ENCODE data around the gene TGFBI.

Gene TGFBI

DNA sequence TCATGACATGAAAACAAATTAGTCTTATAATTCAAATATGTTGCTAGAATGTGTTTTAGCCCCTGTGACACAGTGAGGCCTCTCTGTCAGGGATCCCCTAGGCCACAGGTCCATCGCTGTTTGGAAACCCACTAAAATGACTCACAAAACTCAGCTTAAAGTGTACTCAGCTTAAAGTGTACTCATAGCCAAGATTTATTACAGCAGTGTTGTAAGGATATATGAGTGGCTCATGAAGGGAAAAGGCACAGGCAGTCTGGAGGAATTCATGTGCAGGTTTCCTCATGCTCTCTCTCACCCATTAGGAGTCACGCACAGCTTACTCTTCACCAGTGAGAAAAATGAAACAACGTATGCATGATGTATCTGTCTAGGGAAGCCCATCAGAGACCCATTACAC is 24.4 kb upstream of the TGFBI start:
- no peak for DNase-seq

DNA sequence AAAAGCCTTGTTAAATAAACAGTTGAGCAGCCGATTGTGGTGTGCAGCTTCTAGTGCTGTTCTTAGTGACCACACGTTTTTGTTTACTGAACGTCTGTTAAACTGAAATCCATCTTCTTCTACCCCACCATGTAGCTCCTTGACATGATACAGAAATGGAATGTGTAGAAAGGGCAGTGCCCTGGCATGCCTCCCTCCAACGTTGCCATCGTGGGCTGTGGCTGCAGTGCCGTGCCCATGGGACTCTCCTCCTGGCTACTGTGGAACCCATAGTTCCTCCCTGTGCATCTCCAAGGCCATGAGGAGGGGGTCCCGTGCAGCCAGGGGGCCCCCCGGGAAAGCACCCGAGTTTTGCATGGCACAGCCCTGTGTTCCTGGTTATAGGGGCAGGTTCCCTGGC is 23.3 kb upstream of the TGFBI start:
- no peak for DNase-seq

DNA sequence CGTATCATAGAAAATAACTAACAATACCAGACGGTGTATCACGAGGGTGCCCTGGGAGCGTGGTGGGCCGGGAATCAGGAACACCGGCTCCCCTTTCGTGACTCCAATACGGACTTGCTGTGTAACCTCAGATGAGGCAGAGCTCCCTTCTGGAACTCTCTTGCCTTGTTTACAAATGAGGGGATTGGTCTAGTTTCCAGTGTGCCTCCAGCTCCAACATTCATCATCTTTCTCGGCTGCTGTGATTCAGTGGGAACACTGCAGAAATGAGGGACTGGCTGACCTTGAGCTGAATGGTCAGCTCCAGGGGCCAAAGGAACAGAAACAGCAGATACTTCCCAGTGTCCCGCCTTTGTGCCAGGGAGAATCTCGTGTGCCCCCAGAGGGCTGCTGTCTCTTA is 22.6 kb upstream of the TGFBI start:
- no peak for DNase-seq

DNA sequence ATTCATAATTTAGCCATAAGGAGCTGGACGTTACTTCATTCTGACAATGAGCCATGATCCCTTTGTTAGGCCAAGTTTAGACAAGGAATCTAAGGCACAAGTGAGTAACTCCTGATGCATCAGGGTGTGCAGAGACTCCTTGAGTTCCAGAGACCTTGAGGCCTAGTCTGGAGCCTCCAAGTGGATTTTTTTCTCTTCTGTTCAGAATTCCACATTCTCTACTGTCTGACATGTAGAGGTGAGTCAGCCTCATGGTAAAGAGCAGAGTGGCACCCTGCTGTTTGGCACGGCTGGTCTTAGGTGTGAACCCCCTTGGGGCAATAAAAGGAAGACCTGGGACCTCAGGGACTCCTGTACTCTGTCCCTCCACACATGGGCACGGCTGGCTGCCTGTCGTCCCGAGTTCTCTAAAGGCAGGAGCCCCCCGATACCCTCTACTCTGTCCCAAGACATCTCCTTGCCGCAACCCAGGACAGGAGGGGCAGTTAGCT is 22.0 kb upstream of the TGFBI start:
- no peak for DNase-seq

DNA sequence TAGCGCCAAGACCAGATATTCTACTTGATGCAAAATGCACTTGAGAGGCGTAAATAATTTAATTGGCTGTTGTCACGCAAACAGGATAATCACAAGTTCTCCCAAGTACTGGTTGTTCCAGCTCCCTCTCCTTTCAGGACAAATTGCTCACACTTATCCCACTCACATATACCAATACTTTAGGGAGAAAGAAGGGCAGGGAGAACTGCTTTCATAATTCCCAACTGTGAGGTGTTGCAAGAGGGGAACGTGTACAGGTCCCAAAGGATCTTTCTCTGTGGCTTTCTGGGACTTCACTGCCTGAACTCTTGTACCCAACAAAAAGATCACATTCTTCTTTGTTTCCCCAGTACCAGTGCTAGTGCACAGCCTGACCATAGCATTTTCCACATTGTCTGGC is 21.5 kb upstream of the TGFBI start:
- DNase-seq: no peak

DNA sequence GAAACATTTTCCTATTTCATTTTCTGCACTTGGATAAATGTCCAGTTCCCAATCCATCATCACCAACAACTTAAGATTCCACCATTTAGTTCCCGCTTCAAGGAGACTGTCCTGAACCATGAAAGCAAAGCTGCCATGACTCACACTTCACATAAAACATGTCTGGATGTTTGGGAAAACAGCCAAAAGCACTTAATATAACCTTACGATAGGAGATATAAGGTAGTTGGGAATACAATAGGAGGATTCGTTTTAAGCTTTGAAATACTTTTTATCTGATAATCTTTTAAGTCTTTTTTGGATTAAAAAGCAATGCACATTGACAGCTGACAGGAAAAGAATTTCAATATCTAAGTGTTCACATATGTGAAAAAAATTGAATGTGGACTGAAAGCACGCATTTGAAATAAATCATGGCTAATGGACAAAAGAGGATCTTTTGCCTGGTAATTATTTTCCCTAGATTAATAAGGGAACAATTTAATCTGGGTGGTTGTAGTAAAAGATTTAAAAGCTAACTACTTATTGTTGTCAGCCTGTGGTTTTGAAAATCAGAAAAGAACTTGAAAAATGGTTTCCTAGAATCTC is 17.3 kb upstream of the TGFBI start:
- no peak for DNase-seq

DNA sequence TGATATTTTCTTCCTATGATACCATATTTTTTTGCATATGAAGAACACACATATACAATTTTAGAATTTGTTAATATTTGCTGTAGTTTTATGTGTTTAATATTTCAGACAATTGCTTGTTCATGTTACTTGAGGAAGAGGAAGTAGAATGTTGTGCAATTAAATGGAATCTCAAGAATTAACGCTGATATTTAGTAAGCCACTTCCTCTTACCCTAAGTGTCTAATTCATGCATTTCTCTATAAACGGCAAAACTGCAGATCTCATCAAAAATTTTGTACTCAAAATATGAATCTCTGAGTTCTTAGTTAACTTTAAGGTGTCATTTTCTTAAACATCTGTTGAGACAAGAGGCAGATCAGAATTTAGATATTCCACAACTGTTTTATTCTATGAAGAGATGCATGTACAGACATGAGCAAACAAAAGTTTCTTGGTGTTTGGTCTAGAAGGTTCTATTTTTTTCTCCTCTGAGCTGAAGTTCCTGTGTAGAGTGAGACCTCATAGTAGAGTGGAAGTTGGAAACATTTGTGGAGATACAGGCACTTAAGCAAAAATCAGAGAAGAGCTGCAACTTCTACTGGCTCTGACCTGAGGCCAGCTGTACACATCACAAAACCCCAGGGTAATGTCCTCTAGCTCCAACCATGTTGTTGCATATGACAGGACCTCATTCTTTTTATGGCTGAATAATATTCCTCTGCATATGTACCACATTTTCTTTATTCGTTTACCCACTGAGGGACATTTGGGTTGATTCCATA is 16.6 kb upstream of the TGFBI start:
- no peak for DNase-seq

DNA sequence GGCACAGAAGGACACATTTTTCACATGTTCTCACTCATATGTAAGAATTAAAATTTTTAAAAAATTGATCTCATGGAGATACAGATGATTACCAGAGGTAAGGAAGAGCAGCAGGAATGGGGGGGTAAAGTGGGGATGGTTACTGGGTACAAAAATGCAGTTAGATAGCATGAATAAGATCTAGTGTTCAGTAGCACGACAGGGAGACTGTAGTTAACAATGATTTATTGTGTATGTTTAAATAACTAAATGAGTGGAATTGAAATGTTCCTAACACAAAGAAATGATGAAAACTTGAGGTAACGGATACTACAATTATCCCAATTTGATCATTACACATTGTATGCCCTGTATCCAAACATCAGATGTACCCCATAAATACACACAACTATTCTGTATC is 15.2 kb upstream of the TGFBI start:
- DNase-seq: no peak

DNA sequence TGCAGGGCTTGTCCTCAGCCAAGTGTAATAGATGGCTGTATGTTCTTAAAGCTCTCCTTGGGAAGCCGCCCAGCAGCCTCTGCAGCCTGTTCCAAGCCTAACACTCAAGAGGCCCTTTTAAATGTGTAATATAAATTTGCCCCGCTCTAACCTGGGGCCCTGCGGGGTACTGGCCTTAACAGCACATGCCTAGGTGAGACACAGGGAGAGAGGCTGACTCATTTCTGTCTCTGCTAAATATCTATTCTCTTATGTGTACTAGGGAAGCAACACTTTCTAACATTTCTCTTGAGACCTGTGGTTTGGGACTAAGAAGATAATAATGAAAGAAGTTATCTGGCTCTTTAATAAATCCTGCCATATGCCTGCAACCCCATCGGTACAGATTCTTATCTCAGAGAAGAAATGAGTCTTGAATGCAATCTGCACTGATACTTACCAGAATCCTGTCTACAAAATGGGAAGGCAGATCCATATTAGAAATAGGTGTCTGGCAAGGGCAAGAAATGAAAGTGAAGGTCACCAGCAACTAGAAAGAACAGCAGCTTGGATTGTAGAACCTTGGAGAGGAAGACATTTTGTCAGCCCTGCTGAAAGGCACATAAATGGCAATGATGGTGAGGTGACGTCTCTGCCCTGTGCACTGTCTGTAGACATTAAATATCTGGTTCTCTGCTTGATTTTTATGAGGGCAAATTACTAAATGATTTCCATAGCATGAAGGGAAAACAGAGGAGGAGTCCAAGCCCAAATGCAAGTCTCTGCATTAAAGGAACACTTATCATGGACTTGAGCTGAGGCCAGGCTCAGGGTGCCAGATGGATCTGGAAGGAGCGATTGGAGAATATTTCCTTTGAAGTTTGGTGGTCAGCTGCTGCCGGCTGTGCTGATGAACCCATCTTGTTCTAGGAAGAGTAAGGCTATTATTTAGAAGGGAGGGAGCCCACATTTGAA is 14.5 kb upstream of the TGFBI start:
- DNase-seq: no peak

DNA sequence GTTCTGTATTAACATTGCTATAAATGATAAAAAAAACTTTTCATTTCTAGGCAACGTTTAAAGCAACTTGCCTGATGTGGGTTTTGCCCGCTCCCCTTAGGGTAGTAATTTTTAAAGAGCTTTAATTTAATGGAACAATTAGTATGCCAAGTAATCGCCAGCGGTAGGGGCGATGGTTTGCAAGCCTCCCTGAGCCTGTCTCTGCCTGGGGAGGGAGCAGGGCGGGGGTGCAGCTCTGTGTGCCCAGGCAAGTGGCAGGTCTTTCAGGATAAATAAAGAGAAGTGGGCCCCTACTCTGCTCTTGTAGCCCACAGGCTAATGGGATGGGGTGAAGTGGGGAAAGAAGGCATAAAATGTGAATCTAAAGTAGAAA is 13.8 kb upstream of the TGFBI start:
- DNase-seq: no peak

DNA sequence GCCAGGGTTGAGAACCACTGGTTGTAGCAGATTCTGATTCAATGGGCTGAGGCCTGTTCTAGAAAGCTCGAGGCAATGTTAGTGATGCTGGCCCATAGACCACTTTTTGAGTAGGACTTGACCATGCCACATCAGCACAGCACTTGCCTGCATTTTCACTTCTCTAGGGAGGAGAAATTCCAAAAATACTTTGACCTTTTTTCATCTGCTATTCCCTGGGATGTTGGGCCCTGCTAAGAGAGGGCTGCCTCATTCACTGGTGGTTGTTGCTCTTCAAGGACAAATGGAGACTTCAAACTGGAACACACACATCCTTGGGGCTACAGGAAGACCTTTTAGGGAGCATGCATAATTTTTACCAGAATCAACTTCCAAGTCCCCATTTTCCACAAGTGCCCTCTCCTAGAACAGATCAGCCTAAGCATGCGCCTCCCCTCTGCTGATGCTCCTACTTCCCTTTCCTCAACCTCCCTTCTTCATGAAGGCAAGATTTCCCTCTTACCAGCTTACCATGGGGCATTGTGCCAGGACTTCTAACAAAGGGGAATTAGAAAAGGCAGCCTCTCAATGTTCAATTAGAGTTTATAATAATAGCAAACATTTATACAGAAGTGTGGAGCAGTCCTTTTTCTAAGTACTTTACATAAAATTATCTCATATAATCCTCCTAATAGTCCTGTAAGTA is 12.7 kb upstream of the TGFBI start:
- no peak for DNase-seq

DNA sequence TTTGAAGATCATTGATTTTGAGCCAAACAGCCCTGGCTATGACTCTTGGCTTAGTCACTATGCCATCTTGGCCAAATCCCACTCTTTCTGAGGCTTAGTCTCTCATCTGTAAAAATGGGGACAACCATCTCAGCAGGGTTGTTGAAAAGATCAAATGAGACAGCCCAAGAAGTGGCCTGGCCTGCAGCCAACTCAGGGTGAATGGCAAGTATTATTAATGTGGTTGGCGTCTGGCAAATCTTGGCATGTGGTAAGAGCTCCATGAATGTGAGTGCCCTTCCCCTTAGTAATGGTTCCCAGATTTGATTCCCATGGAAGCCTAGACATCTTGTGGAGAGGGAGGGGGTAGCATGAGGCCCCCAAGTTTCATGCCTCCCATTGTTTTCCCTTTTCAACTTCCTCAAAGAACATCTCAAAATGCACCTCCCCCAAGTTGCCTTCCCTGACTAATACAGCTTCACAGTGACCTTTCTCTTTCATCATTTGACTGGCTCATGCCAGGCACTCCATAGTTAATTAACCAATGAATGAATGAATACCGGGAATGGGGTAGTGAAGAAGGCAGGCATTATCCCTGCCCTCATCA is 11.8 kb upstream of the TGFBI start:
- DNase-seq: no peak

DNA sequence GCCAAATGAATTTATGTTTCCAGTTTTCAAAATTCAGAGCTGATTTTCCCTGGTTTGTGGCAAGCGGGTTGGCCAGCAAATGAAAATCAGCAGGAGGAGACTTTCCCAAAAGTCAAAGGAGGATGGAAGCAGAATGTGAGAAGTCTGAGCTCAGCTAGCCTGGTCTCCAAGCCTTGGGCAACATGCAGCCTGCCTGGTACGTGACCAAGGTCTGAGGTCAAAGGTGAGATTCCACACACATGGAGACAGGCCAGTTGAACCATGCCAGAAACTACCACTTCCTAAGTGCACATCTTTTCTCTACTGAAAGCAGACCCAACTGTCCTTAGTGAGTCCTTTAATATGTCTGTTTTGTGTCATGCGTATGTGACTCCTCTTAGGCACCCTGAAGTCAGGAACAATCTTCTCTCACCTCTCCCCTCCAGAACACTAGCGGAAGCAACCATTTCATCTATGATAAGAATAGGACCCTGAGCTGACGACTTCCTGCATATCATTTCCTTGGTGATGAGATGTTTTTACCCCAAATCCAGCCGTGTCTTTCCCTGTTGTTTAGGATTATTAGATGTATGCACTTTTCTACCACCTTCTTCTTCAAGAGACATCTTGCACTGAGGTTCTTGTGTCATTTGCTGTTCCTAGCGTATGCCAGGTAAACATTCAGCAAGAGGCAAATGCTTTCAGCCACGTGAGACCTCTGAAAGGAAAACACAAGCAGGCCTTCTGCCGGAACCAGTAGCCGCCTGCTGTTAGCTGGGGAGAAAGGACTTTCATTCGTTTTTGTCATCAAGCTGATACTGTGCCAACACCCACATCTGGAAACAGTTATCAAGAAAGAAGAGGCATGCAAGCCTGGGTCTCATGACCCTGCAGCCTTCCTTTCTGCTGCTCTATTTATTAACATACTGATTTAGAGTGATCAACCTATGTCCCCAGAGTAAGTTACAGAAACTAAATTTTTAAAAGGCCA is 9.7 kb upstream of the TGFBI start:
- DNase-seq: no peak

DNA sequence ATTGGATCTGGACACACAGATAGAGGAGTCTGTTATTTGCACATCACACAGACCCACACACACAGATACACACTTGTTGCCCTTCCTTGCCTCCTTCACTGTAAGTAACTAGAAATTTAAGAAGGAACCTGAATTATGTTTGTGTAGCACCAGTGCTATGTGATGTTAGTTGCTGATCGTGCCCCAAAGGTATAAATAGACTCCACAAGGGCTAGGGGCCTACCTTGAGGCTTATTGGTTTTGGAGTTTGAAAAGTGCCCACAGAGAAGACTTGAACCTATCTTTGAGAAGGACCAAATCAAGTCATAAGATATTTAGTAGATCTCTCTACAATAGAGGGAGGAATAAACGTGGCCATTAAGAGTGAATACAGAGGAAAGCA is 8.8 kb upstream of the TGFBI start:
- no peak for DNase-seq

DNA sequence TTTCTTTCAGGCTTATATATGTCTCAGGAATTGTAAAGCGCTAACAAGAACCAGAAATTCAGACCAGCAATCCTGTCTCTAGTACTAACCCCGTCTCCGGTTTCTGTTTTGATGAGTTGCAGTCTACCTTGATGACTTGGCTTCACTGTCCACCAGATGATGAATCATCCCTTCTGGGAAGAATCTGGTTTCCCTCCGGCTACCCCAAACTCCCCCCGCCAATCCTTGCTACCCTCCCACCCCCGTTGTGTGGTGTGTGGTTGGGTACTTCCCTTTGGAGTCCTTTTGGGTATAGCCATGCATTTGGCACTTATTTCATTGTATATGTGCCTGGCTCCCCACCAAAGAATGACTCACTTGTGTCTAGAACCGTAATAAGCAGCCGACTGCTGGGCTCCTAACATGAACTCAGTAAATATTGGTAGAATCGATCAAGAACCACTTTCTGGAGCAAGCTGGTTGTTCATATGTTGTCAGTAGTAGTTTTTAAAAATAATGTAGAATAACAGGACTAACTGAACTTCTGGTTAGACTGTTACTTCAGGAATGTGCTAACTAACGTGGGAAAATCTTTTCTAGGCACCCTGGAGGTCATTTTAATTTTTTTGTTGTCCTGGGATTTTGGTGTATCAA is 8.3 kb upstream of the TGFBI start:
- DNase-seq: peak; percentile 29

DNA sequence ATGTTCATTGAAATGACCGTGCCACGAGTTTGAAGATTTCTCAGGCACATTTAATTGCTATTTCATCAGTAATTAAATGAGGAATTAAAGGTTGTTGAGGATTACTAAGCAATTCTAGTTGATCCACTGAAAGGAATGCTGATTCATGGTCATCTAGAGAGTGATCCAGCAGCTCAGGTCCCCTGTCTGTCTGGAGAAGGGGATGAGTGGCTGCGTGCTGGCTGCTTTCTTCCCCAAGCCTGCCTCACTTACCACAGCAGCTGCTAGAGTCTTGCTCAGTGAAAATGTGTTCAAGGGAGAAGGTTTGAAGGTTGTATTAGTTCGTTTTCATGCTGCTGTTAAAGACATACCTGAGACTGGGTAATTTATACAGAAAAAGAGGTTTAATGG is 7.8 kb upstream of the TGFBI start:
- DNase-seq: no peak

DNA sequence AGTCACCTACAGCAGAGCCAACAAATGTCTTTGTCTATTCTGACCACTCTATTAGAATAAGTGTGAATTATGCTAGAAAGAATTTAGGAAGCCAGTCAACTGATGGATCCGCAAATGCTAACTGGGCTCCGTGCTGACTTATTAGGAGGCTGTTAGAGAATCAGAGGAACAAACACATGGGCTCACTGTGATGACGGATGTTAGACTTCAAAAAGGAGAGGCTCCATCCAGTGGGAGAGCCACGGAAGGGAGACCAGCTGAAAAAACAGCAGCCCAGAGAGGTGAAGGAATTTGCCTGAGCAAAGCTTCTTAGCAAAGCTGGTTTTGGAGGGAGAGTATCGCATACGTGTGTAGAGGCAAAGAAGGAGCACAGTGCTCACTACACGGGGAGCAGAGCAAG is 5.8 kb upstream of the TGFBI start:
- DNase-seq: no peak

DNA sequence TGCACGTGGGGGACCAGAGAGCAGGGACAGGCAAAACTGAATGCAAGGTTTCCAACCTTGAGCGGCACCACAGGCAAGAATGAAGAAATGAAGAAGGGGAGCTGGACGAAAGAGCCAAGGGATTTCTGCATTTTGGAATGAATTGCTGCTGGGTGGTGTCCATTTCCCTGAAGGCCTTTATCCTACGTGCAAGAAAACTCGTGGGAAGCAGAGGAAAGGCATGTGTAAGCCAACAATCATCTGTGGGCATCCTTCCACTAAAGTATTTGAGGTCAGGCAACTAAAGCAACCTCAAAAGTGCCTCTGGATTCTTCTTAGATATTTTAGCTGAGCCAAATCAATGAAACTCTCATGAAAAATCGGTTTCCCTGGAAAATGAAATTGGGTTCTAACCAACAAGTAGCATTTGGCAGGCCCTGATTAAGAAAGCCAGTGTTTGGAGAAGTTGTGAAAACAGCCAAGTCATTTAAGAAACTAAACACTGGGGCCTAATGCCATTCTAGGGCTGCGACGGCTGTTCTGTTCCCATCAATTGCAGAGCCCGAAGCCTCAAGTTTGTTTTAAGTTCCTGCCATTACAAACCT is 4.7 kb upstream of the TGFBI start:
- DNase-seq: no peak

DNA sequence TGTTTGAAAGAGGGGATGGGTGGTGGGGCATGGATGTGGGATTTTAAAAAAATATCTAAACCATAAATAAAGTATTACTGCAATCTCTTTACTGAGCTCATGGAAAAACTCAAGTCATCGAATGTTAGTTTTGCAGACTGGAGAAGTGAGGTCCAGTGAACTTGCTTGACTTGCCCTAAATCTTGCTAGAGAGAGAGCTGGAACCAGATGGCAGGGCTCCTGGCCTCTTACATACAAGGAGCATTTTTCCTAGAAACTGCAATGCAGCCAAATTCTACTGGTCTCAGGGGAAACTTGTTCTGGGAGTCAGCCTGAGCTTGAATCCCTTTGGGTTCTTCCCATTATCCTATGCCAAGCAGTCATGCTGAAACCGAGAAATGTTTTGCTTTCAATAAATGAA is 2.9 kb upstream of the TGFBI start:
- no peak for DNase-seq

DNA sequence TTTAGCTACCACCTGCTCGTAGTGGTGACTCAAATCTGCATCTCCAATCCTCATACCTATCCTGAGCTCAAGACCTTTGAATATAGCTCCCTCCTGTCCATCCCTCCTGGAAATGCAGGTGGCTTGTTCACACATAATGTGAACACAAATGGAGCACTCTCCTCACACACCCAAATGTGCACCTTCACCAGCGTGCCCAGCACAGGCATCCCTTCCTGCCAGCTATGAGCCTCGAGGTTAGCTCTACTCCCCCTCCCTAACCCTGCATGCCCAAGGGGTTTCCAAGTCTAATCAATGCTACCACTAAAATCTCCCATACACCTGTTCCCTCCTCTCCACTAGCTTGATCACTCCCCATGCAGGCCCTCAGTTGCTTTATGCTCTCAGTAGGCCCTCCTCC is 2.2 kb upstream of the TGFBI start:
- DNase-seq: no peak

DNA sequence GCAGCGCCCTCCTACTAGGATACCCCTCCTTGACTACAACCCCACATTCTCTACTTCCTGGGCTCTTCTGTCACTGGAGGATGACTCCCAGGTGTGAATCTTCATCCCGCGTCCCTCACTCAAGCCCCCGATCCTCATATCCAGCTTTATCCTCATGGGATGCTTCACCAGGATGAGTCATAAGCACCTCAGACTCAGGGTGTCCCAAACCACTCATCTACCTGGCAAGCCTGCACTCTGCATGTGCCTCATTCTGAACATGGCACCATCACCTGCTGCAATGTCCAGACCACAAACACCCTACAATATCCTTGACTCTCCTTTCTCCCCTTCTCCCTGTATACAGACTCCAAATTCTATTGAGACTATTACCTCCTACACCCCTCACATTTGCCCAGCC is 1.5 kb upstream of the TGFBI start:
- DNase-seq: no peak

Data from stimulated activated CD4-positive, alpha-beta T cell treated with anti-CD3 and anti-CD28 coated beads, Interleukin-1b, Interleukin-23, amount 100 ng/mL, for 48 hours (primary cell).